WTC11 (cell line): ENCODE measurements around the gene GPR68.

Experiments
- ATF2 ChIP-seq: sonication (generic); formaldehyde crosslinking; IDR thresholded peaks from 2 replicates; pipeline ENCODE4 v1.8.1; 2022; ENCODE audit warnings: low read depth, missing genetic modification reagents, borderline replicate concordance
- CREB1 ChIP-seq: sonication (generic); formaldehyde crosslinking; IDR thresholded peaks from 2 replicates; pipeline ENCODE4 v1.8.0; 2023; ENCODE audit warnings: mild to moderate bottlenecking, missing genetic modification reagents
- CTCF ChIP-seq: fragments of 200-600 bp; IDR thresholded peaks from 2 replicates; pipeline ENCODE4 v1.8.0; 2022; ENCODE audit warnings: antibody characterized with exemption
- JUN ChIP-seq: sonication (generic); formaldehyde crosslinking; IDR thresholded peaks from 2 replicates; pipeline ENCODE4 v1.8.0; 2023; ENCODE audit warnings: mild to moderate bottlenecking, missing genetic modification reagents
- NR3C1 ChIP-seq: sonication (generic); formaldehyde crosslinking; conservative IDR thresholded peaks from 2 replicates; pipeline ENCODE4 v1.8.1; 2023; ENCODE audit warnings: low read depth, mild to moderate bottlenecking, missing genetic modification reagents
- TCF7 ChIP-seq: sonication (generic); formaldehyde crosslinking; IDR thresholded peaks from 2 replicates; pipeline ENCODE4 v1.8.0; 2022; ENCODE audit warnings: mild to moderate bottlenecking, low read depth, missing genetic modification reagents, moderate library complexity
- ZNF263 ChIP-seq: sonication (generic); formaldehyde crosslinking; IDR thresholded peaks from 2 replicates; pipeline ENCODE4 v1.8.1; 2022; ENCODE audit warnings: low read depth, mild to moderate bottlenecking, moderate library complexity, missing genetic modification reagents

GRCh38 chr14:91274796-91275195 is 30.3 kb upstream of the GPR68 start:
- TF ChIP-seq CTCF (no peak), TCF7 (CRISPR knock-in tag) (no peak), ATF2 (CRISPR knock-in tag) (no peak), CREB1 (CRISPR knock-in tag) (no peak), ZNF263 (CRISPR knock-in tag) (no peak), JUN (CRISPR knock-in tag) (no peak), NR3C1 (no peak)
